Brain microvascular endothelial cell (primary cell): ENCODE data around the gene DCAF17.
"Not testable (repeated sequence)": the region's sequence is repeated elsewhere in the genome, so short reads cannot be mapped to it uniquely, and the experiment has no call there.

Experiments
- DNase-seq: peaks from one replicate; pipeline ENCODE4 v3.0.0-alpha.2; 2020
- H3K27ac ChIP-seq: fragments of 250-450 bp; sonication (Bioruptor Pico); 2 replicates; pipeline ENCODE4 v1.5.1; 2020; ENCODE audit warnings: mild to moderate bottlenecking, moderate library complexity
- H3K27me3 ChIP-seq: fragments of 250-450 bp; sonication (Bioruptor Pico); replicated peaks from 2 replicates; pipeline ENCODE4 v1.5.1; 2020; ENCODE audit warnings: mild to moderate bottlenecking
- H3K36me3 ChIP-seq: fragments of 250-450 bp; sonication (Bioruptor Pico); replicated peaks from 2 replicates; pipeline ENCODE4 v1.5.1; 2020; ENCODE audit warnings: mild to moderate bottlenecking
- H3K4me3 ChIP-seq: 2 replicates; pipeline ENCODE4 v1.5.1; 2011; ENCODE audit warnings: low read depth, mild to moderate bottlenecking, control low read depth, low read length, moderate library complexity
- in situ Hi-C: cut with HindIII; loops from 2 replicates; pipeline ENCODE4 v1.10.0; 2017; ENCODE audit warnings: low sequenced_read_pairs, low pct_ligation_motif_present
- TF ChIP-seq, protein P1 (sequence below): IDR thresholded peaks from 2 replicates; pipeline ENCODE4 v1.5.1; 2011; ENCODE audit warnings: low read depth, mild to moderate bottlenecking, moderate library complexity, low read length, control low read depth, inconsistent platforms; ENCODE audit errors: missing control alignments

The DCAF17 gene

DNA sequence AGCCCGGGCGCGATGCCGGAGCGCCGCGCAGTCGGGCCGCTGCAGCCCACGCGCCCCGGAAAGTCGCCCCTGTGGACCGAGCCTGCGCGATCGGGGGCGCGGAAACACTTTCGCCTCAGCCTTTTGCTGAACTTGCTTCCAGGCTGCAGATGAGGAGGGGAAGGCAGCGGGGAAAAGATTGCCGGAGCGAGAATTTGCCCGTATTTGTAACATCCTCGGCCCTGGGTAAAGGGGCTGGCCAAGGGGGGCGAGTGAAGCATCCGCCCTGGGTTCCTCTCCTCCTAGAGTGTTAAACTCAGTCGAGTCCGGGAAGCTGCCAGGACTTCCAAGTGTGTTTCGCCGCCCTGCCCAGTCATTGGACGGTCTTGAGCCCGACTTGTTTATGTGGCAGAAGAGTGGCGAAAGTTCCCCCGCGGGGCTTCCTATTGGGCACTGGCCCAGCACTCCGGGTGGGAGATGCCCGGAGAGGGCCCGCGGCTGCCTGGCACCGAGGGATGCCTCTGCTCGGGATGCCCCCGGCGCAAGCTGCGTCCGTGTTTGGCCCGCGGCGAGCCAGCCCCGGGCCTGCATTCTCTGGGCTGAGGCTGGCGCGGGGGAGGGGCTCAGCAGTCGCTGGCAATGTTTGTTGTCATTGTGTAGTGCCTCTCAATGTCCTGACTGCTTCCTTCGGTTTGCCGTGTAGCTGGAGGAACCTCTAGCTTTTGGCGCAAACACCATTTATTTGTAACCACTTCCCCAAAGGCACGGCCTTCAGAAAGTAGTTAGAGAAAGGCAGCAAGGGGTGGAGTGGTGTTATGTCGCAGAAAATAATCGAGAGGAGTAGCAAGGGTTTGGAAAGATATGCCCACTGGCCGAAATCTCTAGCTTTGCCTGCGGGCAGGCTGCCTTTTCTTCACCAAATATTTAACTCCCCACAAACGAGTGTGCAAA lies 89.3 kb downstream of the DCAF17 start:
- H3K27ac ChIP-seq, result peak overlapping the region; percentile 74
- TF ChIP-seq, protein P1, sequence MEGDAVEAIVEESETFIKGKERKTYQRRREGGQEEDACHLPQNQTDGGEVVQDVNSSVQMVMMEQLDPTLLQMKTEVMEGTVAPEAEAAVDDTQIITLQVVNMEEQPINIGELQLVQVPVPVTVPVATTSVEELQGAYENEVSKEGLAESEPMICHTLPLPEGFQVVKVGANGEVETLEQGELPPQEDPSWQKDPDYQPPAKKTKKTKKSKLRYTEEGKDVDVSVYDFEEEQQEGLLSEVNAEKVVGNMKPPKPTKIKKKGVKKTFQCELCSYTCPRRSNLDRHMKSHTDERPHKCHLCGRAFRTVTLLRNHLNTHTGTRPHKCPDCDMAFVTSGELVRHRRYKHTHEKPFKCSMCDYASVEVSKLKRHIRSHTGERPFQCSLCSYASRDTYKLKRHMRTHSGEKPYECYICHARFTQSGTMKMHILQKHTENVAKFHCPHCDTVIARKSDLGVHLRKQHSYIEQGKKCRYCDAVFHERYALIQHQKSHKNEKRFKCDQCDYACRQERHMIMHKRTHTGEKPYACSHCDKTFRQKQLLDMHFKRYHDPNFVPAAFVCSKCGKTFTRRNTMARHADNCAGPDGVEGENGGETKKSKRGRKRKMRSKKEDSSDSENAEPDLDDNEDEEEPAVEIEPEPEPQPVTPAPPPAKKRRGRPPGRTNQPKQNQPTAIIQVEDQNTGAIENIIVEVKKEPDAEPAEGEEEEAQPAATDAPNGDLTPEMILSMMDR, result no peak
- peak overlapping the region; percentile 86 for H3K4me3 ChIP-seq
- H3K36me3 ChIP-seq, result no peaks in the 10 kb centered on the region
- in situ Hi-C loops, result no loop called here
- H3K27me3 ChIP-seq, result no peaks in the 10 kb centered on the region
- peak; percentile 68 for DNase-seq

DNA sequence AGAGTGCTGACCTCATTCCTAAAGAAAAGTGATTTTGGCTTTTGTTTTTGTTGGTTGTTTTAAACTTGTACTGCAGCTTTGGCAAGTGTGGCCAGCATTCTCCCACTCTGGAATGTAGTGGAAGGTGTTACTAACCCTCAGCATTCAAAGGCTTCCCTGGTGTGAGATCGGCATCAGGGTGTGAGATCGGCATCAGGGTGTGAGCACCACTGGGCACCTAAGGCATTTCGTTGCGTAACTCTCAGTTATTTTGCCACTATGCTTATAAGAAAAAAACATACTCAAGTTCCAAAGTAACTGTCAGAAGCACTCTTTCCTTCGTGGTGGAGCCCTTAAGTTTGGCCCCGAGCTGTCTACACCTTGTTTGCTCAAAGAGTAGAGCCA lies 90.0 kb downstream of the DCAF17 start:
- Histone ChIP-seq H3K36me3 (no peaks in the 10 kb centered on the region), H3K27ac (peak overlapping the region; percentile 74), H3K4me3 (peak overlapping the region; percentile 86), H3K27me3 (no peaks in the 10 kb centered on the region)
- no peak for DNase-seq
- TF ChIP-seq, protein P1, result no peak
- in situ Hi-C loops, result no loop called here

GRCh38 chr2:171529914-171530313 lies 95.9 kb downstream of the DCAF17 start:
- in situ Hi-C loops, result no loop called here
- H3K4me3 ChIP-seq, result no peak overlapping the region
- no peaks in the 10 kb centered on the region for H3K36me3 ChIP-seq
- no peaks in the 10 kb centered on the region for H3K27me3 ChIP-seq
- no peak for DNase-seq
- H3K27ac ChIP-seq, result no peak overlapping the region
- TF ChIP-seq, protein P1, result peak; percentile 80

- TF ChIP-seq, protein P1, result no peak
- Histone ChIP-seq H3K27me3 (no peaks in the 10 kb centered on the region), H3K36me3 (no peaks in the 10 kb centered on the region), H3K4me3 (no peak overlapping the region), H3K27ac (peak overlapping the region; percentile 72)
- DNase-seq, result no peak
- in situ Hi-C loops, result no loop called here
Measured at GRCh38 chr2:171530378-171530777, 96.4 kb downstream of the DCAF17 start.

DNA sequence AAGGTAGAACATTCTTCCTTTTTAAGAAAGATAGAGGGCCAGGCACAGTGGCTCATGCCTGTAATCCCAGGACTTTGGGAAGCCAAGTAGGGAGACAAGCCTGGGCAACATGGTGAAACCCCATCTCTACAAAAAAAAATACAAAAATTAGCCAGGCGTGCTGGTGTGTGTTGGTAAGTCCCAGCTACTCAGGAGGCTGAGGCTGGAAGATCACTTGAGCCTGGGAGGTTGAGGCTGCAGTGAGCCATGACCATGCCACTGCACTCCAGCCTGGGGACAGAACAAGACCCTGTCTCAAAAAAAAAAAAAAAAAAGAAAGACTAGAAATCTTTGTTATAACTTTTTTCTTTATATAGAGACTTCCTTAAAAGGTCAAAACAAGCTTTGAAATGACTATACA lies 96.8 kb downstream of the DCAF17 start:
- in situ Hi-C loops, DNase-seq, H3K36me3 ChIP-seq, H3K27me3 ChIP-seq: not testable (repeated sequence)
- Histone ChIP-seq H3K4me3 (peak overlapping the region; percentile 12), H3K27ac (peak overlapping the region; percentile 72)

- Histone ChIP-seq H3K4me3 (peak overlapping the region; percentile 12), H3K27me3 (no peaks in the 10 kb centered on the region), H3K36me3 (no peaks in the 10 kb centered on the region), H3K27ac (peak overlapping the region; percentile 72)
- TF ChIP-seq, protein P1, result no peak
- in situ Hi-C loops, result no loop called here
- peak; percentile 84 for DNase-seq
Measured at GRCh38 chr2:171531291-171531690, 97.3 kb downstream of the DCAF17 start.
